ENCODE measurements around the gene HOXA9. TPM values are rescaled to one million over a fixed set of nuclear protein-coding genes. Genes with fewer than 3 reads are reported as not detected.

HOXA9 gene
- total RNA-seq, 1 donor from 2014 or later: not detected

DNA sequence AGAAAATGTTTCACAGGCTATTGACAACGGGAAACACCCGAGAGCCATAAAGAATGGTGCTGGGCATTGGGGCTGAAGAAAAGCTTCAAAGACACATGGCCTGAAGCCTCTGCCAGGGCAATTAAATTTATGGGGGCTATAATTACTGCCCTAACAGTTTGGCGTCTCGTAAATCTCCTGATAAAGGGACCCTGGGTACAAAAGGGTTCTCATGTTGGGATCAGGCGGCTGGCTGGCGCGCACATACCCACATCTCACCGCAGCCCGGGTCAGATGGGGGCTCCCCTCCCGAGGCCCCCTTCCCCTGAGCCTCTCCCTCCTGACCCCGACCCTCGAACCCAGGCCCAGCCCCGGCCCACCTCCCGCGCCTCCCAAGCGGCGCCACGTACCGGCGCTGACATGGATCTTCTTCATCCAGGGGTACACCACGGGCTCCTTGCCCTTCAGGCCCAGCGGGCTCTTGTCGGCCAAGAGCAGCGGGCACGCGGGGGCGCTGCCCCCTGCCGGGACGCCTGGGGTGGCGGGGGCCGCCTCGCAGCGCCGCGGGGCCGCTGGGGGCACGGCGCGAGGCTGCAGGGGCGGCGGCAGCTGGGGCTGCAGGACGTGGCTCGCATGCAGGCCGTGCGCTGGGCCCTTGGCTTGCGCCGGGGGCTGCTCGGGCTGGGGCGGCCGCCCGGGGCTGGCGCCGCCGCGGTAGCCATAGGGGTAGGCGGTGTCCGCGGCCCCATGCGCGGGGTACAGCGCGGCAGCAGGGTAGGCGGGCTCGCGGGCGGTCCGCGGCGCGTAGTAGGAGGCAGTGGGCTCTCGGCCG is 35.4 kb downstream of the HOXA9 start:
- Histone ChIP-seq H3K79me2 (ENCODE audit: insufficient read depth, low read length) (no peaks in the 10 kb centered on the region), H3K9ac (ENCODE audit: low read length) (peak overlapping the region; percentile 48), H3K27ac (ENCODE audit: low read depth, low read length) (no peak overlapping the region), H3K4me1 (ENCODE audit: insufficient read depth, low read length) (no peaks in the 10 kb centered on the region), H3K4me3 (ENCODE audit: insufficient read depth, low read depth, low read length) (peak overlapping the region; percentile 25), H2AFZ (ENCODE audit: low read depth, low read length) (no peak overlapping the region), H3K27me3 (ENCODE audit: insufficient read depth, low read length) (peaks cover 72% of the 10 kb centered on the region), H3K4me2 (ENCODE audit: low read length) (peak overlapping the region; percentile 81), H3K36me3 (ENCODE audit: insufficient read depth, low read length) (no peaks in the 10 kb centered on the region), H3K9me3 (ENCODE audit: insufficient read depth, low read depth, low read length) (no peaks in the 10 kb centered on the region), H4K20me1 (ENCODE audit: insufficient read depth, low read length) (no peaks in the 10 kb centered on the region)
- Mint-ChIP-seq H3K9me3 (ENCODE audit: unreplicated experiment) (peaks cover 32% of the 10 kb centered on the region), H3K27ac (ENCODE audit: unreplicated experiment) (no peak overlapping the region), H3K36me3 (ENCODE audit: low read depth, unreplicated experiment) (no peaks in the 10 kb centered on the region), H3K4me3 (ENCODE audit: unreplicated experiment) (no peak overlapping the region), H3K27me3 (ENCODE audit: low read depth, unreplicated experiment) (peaks cover 88% of the 10 kb centered on the region), H3K4me1 (ENCODE audit: low read depth, unreplicated experiment) (no peaks in the 10 kb centered on the region)
- DNase-seq (ENCODE audit: low read depth) (no peak), FAIRE-seq (no peak)
- TF ChIP-seq CTCF (IDR thresholded peaks at IDR 0.05; ENCODE audit: insufficient read depth, low read depth, low read length) (no peak), EZH2 (IDR thresholded peaks at IDR 0.05; ENCODE audit: insufficient read depth, low read length) (no peak)

- H3K36me3 ChIP-seq (ENCODE audit: insufficient read depth, low read length): no peaks in the 10 kb centered on the region
- H3K4me2 ChIP-seq (ENCODE audit: low read length): peak overlapping the region; percentile 81
- H2AFZ ChIP-seq (ENCODE audit: low read depth, low read length): no peak overlapping the region
- H3K79me2 ChIP-seq (ENCODE audit: insufficient read depth, low read length): no peaks in the 10 kb centered on the region
- FAIRE-seq (no peak), DNase-seq (ENCODE audit: low read depth) (no peak)
- H3K4me3 Mint-ChIP-seq (ENCODE audit: unreplicated experiment): no peak overlapping the region
- peaks cover 2% of the 10 kb centered on the region for H3K4me1 Mint-ChIP-seq (ENCODE audit: low read depth, unreplicated experiment)
- peak overlapping the region; percentile 48 for H3K9ac ChIP-seq (ENCODE audit: low read length)
- H3K4me3 ChIP-seq (ENCODE audit: insufficient read depth, low read depth, low read length): peak overlapping the region; percentile 25
- no peak for TF ChIP-seq EZH2 (IDR thresholded peaks at IDR 0.05; ENCODE audit: insufficient read depth, low read length)
- no peak for TF ChIP-seq CTCF (IDR thresholded peaks at IDR 0.05; ENCODE audit: insufficient read depth, low read depth, low read length)
- H3K9me3 Mint-ChIP-seq (ENCODE audit: unreplicated experiment): peaks cover 36% of the 10 kb centered on the region
- H3K9me3 ChIP-seq (ENCODE audit: insufficient read depth, low read depth, low read length): no peaks in the 10 kb centered on the region
- no peak overlapping the region for H3K27ac Mint-ChIP-seq (ENCODE audit: unreplicated experiment)
- H3K27me3 Mint-ChIP-seq (ENCODE audit: low read depth, unreplicated experiment): peaks cover 88% of the 10 kb centered on the region
- no peaks in the 10 kb centered on the region for H3K4me1 ChIP-seq (ENCODE audit: insufficient read depth, low read length)
- no peak overlapping the region for H3K27ac ChIP-seq (ENCODE audit: low read depth, low read length)
- H3K36me3 Mint-ChIP-seq (ENCODE audit: low read depth, unreplicated experiment): no peaks in the 10 kb centered on the region
- H3K27me3 ChIP-seq (ENCODE audit: insufficient read depth, low read length): peaks cover 74% of the 10 kb centered on the region
- H4K20me1 ChIP-seq (ENCODE audit: insufficient read depth, low read length): no peaks in the 10 kb centered on the region
These were observed 36.3 kb downstream of the HOXA9 start for GRCh38 chr7:27128776-27129728.

Measured in astrocyte (in vitro differentiated cells and primary cell).